Caco-2 (cell line): Measurements from ENCODE around the gene TLE1. TPM values are rescaled to one million over a fixed set of nuclear protein-coding genes. Genes with fewer than 3 reads are reported as not detected.

ENCODE experiments used
- BruUV-seq: library from RNA; stranded (reverse); fragments of 400-500 nt; replicated peaks from 2 replicates; lab custom pipeline; 2021; lab: Mats Ljungman, UMichigan
- CTCF ChIA-PET: fragments of 300-600 bp; sonication (Branson Sonifier 250); formaldehyde crosslinking; loops from one replicate; lab custom pipeline; 2022; ENCODE audit warnings: antibody characterized with exemption; lab: Charles Lee
- POLR2A ChIA-PET: fragments of 300-600 bp; sonication (Branson Sonifier 250); formaldehyde crosslinking; loops from one replicate; lab custom pipeline; 2022; ENCODE audit warnings: antibody characterized with exemption; lab: Charles Lee
- DNase-seq, 2 experiments: peaks; one replicate each; pipeline versions ENCODE4 v3.0.0 to v3.0.0-alpha.2; 2020 to 2022
- H3K27me3 ChIP-seq: replicated peaks from 2 replicates; pipeline ENCODE4 v1.6.0; 2011; ENCODE audit warnings: low read length; ENCODE audit not compliant: control insufficient read depth, insufficient read depth
- H3K36me3 ChIP-seq: 2 replicates; pipeline ENCODE4 v1.5.1; 2011; ENCODE audit warnings: low read length; ENCODE audit not compliant: control insufficient read depth, insufficient read depth
- H3K4me1 ChIP-seq: fragments of 250-450 bp; sonication (Bioruptor Pico); 2 replicates; pipeline ENCODE4 v1.5.1; 2020; ENCODE audit warnings: mild to moderate bottlenecking
- H3K4me3 ChIP-seq: 2 replicates; pipeline ENCODE4 v1.5.1; 2011; ENCODE audit warnings: low read depth, mild to moderate bottlenecking, control low read depth, low read length
- H3K9me3 ChIP-seq: fragments of 250-450 bp; sonication (Bioruptor Pico); 2 replicates; pipeline ENCODE4 v1.5.1; 2020; ENCODE audit warnings: mild to moderate bottlenecking, moderate library complexity
- H3K27ac Mint-ChIP-seq: one replicate; pipeline ENCODE4 v1.8.0; 2022; ENCODE audit warnings: mixed read lengths; ENCODE audit not compliant: unreplicated experiment
- H3K27me3 Mint-ChIP-seq: one replicate; pipeline ENCODE4 v1.8.0; 2022; ENCODE audit warnings: mixed read lengths; ENCODE audit not compliant: insufficient read depth, unreplicated experiment
- H3K36me3 Mint-ChIP-seq: one replicate; pipeline ENCODE4 v1.8.0; 2022; ENCODE audit warnings: mild to moderate bottlenecking, mixed read lengths; ENCODE audit not compliant: insufficient read depth, unreplicated experiment
- H3K4me1 Mint-ChIP-seq: one replicate; pipeline ENCODE4 v1.8.0; 2022; ENCODE audit warnings: low read depth, mixed read lengths; ENCODE audit not compliant: unreplicated experiment
- H3K4me3 Mint-ChIP-seq: one replicate; pipeline ENCODE4 v1.8.0; 2022; ENCODE audit warnings: mild to moderate bottlenecking, moderate library complexity, mixed read lengths; ENCODE audit not compliant: unreplicated experiment
- H3K9me3 Mint-ChIP-seq: one replicate; pipeline ENCODE4 v1.8.0; 2022; ENCODE audit warnings: mixed read lengths; ENCODE audit not compliant: unreplicated experiment
- CTCF ChIP-seq, 2 experiments: fragments of 200-600 bp in 1 of 2; IDR thresholded peaks; 1 replicate in 1 of 2; 2 replicates in 1 of 2; pipeline versions ENCODE4 v1.5.1 to v1.8.0; 2011 to 2022; ENCODE audit warnings: antibody characterized with exemption in 1 of 2, control low read depth in 1 of 2, inconsistent platforms in 1 of 2, low read depth in 1 of 2, low read length in 1 of 2, mild to moderate bottlenecking in 1 of 2, moderate library complexity in 1 of 2; ENCODE audit not compliant: insufficient read depth in 1 of 2, severe bottlenecking in 1 of 2, unreplicated experiment in 1 of 2
- intact Hi-C: fragments of 100-400 bp; cut with micrococcal nuclease; formaldehyde crosslinking; loops from one replicate; pipeline ENCODE4 v1.10.0; 2022; ENCODE audit not compliant: unreplicated experiment
- total RNA-seq: library from RNA; stranded (reverse); gene quantifications from 2 replicates; pipeline ENCODE4 v1.2.3, GENCODE V29; 2022

Gene TLE1
- total RNA-seq, 1 experiment from 2014 or later: 18.3 TPM

- CTCF ChIA-PET: no interaction called here
- intact Hi-C loops: no loop called here
- no peak overlapping the region for H3K4me3 ChIP-seq
- H3K27ac Mint-ChIP-seq: no peak overlapping the region
- no TSS peak for BruUV-seq
- H3K36me3 Mint-ChIP-seq: peaks cover 6% of the 10 kb centered on the region
- no peak overlapping the region for H3K4me3 Mint-ChIP-seq
- POLR2A ChIA-PET: interaction anchor here (0.6 kb wide), 1 partner anchor 51 kb away, joined by 4 read pairs; no protein-coding TSS in a partner anchor
- no peaks in the 10 kb centered on the region for H3K27me3 ChIP-seq
- no peaks in the 10 kb centered on the region for H3K9me3 Mint-ChIP-seq
- H3K4me1 ChIP-seq: no peaks in the 10 kb centered on the region
- H3K4me1 Mint-ChIP-seq: no peaks in the 10 kb centered on the region
- TF ChIP-seq CTCF (IDR thresholded peaks at IDR 0.05; ENCODE audit: insufficient read depth in 1 of 2, low read depth in 1 of 2, low read length in 1 of 2, severe bottlenecking in 1 of 2, unreplicated experiment in 1 of 2): no peak
- H3K36me3 ChIP-seq: no peaks in the 10 kb centered on the region
- DNase-seq: no peak
- H3K27me3 Mint-ChIP-seq: no peaks in the 10 kb centered on the region
- H3K9me3 ChIP-seq: no peaks in the 10 kb centered on the region
Observed at GRCh38 chr9:81601639-81602623, 87.4 kb downstream of the TLE1 start.

DNA sequence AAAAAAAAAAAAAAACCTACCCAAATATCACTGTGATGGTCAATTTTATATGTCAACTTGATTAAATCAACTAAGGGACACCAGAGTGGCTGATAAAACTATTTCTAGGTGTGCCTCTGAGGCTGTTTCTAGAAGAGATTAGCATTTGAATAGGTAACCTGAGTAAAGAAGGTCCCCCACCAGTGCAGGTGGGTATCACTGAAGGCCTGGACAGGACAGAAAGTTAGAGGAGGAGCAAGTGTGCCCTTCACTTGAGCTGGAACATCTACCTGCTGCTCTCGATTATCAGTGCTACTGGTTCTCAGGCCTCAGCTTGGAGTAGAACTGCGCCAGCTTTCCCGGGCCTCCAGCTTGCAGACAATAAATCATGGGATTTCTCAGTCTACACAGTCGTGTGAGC, 88.7 kb downstream of the TLE1 start:
- ChIA-PET CTCF (no interaction called here), POLR2A (no interaction called here)
- Histone ChIP-seq H3K36me3 (no peaks in the 10 kb centered on the region), H3K4me3 (no peak overlapping the region), H3K9me3 (no peaks in the 10 kb centered on the region), H3K27me3 (no peaks in the 10 kb centered on the region), H3K4me1 (no peaks in the 10 kb centered on the region)
- intact Hi-C loops: no loop called here
- H3K36me3 Mint-ChIP-seq: peaks cover 6% of the 10 kb centered on the region
- H3K27ac Mint-ChIP-seq: no peak overlapping the region
- H3K4me1 Mint-ChIP-seq: no peaks in the 10 kb centered on the region
- no peaks in the 10 kb centered on the region for H3K9me3 Mint-ChIP-seq
- H3K27me3 Mint-ChIP-seq: no peaks in the 10 kb centered on the region
- no TSS peak for BruUV-seq
- DNase-seq: no peak
- no peak overlapping the region for H3K4me3 Mint-ChIP-seq
- TF ChIP-seq CTCF (IDR thresholded peaks at IDR 0.05; ENCODE audit: insufficient read depth in 1 of 2, low read depth in 1 of 2, low read length in 1 of 2, severe bottlenecking in 1 of 2, unreplicated experiment in 1 of 2): no peak

DNA sequence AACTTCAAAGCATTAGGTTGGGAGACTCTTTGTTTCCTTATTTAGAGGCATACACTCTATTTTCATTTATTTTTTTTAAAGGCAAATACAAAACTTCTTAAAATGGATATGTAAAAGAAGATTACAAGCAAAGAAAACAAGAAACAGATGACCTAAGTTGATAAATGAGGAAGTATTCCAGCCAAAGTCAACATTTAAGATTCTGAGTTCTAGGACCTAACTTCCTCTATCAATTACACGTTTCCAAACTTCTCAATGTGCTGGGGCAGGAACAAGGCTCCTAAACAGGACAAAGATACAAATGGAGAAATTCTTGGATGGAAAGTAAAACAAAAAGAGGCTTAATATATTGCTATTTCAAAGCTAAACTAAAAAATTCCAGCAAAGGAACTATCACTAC, 89.5 kb downstream of the TLE1 start:
- Histone ChIP-seq H3K36me3 (no peaks in the 10 kb centered on the region), H3K4me1 (no peaks in the 10 kb centered on the region), H3K9me3 (no peaks in the 10 kb centered on the region), H3K4me3 (no peak overlapping the region), H3K27me3 (no peaks in the 10 kb centered on the region)
- Mint-ChIP-seq H3K9me3 (no peaks in the 10 kb centered on the region), H3K36me3 (peaks cover 6% of the 10 kb centered on the region), H3K27me3 (no peaks in the 10 kb centered on the region), H3K27ac (no peak overlapping the region), H3K4me3 (no peak overlapping the region), H3K4me1 (no peaks in the 10 kb centered on the region)
- ChIA-PET POLR2A (no interaction called here), CTCF (no interaction called here)
- no peak for DNase-seq
- intact Hi-C loops: no loop called here
- TF ChIP-seq CTCF (IDR thresholded peaks at IDR 0.05; ENCODE audit: insufficient read depth in 1 of 2, low read depth in 1 of 2, low read length in 1 of 2, severe bottlenecking in 1 of 2, unreplicated experiment in 1 of 2): no peak
- BruUV-seq: no TSS peak
